CD1c-positive myeloid dendritic cell (primary cell): ENCODE results near the gene TRIM31.

Experiments used
- DNase-seq: peaks from one replicate; pipeline ENCODE4 v3.0.0-alpha.2; 2016; ENCODE audit errors: extremely low spot score

The TRIM31 gene

GRCh38 chr6:30113003-30113759, at the start of gene TRIM31:
Gene TRIM31, minus strand, starts transcription at chr6:30113090. Its CDS starts 285 bp downstream, at chr6:30112805.
- DNase-seq = peak; percentile 29

- DNase-seq = no peak
Measured at GRCh38 chr6:30162265-30163089, 49.6 kb upstream of the TRIM31 start.

- DNase-seq = no peak
Measured at GRCh38 chr6:30160785-30161531, 48.1 kb upstream of the TRIM31 start, which contains the start of gene TRIM10. Gene TRIM10, minus strand, starts transcription at chr6:30161211. Its CDS starts 353 bp downstream, at chr6:30160858.

GRCh38 chr6:30160008-30160784, 47.3 kb upstream of the TRIM31 start:
- no peak for DNase-seq

- DNase-seq = no peak
Measured at GRCh38 chr6:30158475-30159040, 45.7 kb upstream of the TRIM31 start.

GRCh38 chr6:30157999-30158398, 45.1 kb upstream of the TRIM31 start:
- peak; percentile 60 for DNase-seq

- DNase-seq = no peak
Measured at GRCh38 chr6:30157581-30157980, 44.7 kb upstream of the TRIM31 start.

- DNase-seq = no peak
Measured at GRCh38 chr6:30156774-30157173, 43.9 kb upstream of the TRIM31 start.

GRCh38 chr6:30156262-30156599, 43.3 kb upstream of the TRIM31 start:
- DNase-seq = peak; percentile 61

GRCh38 chr6:30155520-30156261, 42.8 kb upstream of the TRIM31 start:
- DNase-seq = no peak

GRCh38 chr6:30154709-30155519, 42.0 kb upstream of the TRIM31 start:
- DNase-seq = no peak

- no peak for DNase-seq
Measured at GRCh38 chr6:30154061-30154460, 41.2 kb upstream of the TRIM31 start.

GRCh38 chr6:30152910-30153610, 40.2 kb upstream of the TRIM31 start:
- peak; percentile 52 for DNase-seq

- DNase-seq = no peak
Measured at GRCh38 chr6:30152016-30152673, 39.3 kb upstream of the TRIM31 start.

- DNase-seq = no peak
Measured at GRCh38 chr6:30151580-30151979, 38.7 kb upstream of the TRIM31 start.

- DNase-seq = no peak
Measured at GRCh38 chr6:30150671-30151395, 37.9 kb upstream of the TRIM31 start.

GRCh38 chr6:30149858-30150550, 37.1 kb upstream of the TRIM31 start:
- peak; percentile 20 for DNase-seq
